Measurements from ENCODE around the gene MDM2.
"Not testable (repeated sequence)": the region's sequence is repeated elsewhere in the genome, so short reads cannot be mapped to it uniquely, and the experiment has no call there.

The MDM2 gene

GRCh38 chr12:68786929-68787328, 21.0 kb upstream of the MDM2 start:
- DNase-seq: no peak

DNA sequence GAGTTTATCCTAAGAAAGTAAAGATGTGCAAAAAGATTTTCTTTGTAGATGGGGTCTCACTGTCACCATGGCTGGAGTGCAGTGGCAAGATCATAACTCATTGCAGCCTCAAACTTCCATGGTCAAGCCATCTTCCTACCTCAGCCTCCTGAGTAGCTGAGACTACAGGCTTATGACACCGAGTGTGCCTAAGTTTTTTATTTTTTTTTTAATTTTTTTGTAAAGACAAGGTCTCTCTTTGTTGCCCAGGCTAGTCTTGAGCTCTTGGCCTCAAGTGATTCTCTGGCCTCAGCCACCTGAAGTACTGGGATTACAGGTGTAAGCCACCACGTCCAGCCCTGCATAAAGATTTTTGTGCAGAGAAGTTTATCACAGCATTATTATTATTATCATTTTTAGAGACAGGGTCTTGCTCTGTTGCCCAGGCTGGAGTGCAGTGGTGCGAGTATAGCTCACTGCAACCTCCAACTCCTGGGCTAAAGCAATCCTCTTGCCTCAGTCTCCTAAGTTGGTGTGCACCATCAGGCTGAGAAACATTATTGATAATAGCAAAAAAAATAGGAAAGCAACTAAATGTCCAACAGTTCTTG, 19.3 kb upstream of the MDM2 start:
- DNase-seq: no peak

DNA sequence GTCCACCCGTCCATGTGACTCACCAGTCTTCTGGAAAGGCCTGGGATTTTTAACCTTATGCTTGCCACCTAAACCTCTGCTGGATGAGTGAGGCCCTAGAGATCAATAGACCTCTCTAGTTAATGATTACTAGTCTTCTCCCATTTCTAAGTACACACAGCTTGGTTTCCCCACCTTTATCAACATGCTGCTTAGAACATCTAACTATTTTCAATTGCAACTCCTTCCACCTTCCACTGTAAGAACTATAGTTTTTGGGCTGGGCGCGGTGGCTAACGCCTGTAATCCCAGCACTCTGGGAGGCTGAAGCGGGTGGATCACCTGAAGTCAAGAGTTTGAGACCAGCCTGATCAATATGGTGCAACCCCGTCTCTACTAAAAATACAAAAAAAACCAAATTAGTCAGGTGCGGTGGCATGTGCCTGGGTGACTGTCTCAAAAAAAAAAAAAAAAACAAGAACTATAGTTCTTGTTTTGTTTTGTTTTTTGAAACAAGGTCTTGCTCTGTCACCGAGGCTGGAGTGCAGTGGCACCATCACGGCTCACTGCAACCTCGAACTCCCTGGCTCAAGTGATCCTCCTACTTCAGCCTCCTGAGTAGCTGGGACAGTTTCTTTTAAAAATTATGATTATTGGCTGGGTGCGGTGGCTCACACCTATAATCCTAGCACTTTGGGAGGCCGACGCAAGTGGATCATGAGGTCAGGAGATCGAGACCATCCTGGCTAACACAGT, 18.7 kb upstream of the MDM2 start:
- no peak for DNase-seq

- DNase-seq: no peak
Measured at GRCh38 chr12:68790081-68790951, 17.7 kb upstream of the MDM2 start.

DNA sequence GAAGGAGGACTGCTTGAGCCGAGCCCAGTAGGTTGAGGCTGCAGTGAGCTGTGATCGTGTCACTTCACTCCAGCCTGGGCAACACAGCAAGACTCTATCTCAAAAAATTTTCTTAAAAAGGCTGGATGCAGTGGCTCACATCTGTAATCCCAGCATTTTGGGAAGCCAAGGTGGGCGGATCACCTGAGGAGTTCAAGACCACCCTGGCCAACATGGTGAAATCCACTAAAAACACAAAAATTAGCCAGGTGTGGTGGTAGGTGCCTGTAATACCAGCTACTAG, 17.1 kb upstream of the MDM2 start:
- no peak for DNase-seq

DNA sequence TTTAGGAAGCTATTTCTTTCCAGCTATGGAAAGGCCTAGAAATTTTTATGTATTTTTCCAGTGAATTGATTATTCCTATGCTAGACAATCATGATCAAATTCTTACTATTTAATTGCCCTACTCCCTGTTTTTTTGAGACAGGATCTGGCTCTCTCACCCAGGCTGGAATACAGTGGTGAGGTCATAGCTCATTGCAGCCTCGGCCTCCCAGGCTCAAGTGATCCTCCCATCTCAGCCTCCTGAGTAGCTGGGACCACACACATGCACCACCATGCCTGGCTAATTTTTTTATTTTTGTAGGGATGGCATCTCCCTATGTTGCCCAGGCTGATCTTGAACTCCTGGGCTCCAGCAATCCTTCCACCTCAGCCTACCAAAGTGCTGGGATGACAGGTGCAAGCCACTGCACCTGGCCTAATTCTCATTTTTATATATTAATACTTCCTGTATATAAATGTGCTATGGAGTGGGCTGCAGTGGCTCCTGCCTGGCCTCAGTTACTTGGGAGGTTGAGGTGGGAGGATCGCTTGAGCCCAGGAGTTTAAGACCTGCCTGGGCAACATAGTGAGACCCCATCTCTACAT, 16.0 kb upstream of the MDM2 start:
- no peak for DNase-seq

DNA sequence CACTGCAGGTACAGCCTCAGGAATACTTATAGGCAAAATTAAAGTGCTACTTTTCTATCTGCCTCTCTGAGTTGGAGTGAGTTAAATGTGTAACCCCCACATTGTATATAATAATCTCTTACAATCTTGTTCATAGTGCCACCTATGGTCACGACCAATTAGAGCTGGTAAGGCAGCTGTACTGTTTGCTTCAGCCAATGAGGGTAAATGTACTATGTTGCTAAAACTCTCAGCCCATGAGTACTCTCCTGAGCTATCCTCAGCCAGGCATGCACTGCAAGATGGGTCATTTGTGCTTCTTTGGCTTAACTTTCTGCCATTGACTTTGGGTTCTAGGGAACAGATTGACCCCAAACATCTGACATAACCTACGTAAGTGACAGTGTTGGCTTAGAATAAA, 15.0 kb upstream of the MDM2 start:
- peak; percentile 5 for DNase-seq

DNA sequence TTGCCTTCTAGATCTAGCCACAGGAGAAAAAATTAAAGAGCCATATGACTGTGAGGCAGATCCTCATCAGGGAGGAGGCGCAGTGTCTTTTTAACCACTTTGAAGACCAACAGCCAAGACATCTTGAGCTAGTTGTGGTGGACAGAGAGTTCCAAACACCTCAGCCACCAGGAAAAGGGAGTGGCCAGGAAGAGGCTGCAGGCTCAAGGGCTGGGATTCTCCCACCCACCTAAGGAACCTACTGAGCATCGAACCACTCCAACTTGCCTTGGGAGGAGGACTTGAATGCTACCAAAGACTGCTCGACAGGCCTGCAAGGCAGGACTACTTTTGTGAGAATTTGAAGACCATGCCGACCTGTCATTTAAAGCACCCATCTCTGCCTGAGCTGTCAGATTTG, 14.5 kb upstream of the MDM2 start:
- no peak for DNase-seq

GRCh38 chr12:68793975-68794652, 13.9 kb upstream of the MDM2 start:
- DNase-seq: no peak

DNA sequence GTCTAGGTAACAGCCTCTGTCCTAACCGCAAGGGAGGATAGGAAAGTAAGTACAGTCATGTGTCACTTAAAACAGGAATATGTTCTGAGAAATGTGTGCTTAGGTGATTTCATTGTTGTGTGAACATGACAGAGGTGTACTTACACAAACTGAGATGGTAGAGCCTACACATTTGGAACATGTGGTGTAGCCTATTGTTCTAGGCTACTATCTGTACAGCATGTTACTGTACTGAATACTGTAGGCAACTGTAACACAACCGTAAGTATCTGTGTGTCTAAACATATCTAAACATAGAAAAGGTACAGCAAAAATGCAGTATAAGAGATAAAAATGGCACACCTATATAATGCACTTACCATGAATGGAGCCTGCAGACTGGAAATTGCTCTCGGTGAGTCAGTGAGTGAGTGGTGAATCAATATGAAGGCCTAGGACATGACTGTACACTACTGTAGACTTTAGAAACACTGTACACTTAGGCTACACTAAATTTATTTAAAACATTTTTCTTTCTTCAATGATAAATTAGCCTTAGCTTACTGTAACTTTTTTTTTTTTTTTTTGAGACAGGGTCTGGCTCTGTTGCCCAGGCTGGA, 13.2 kb upstream of the MDM2 start:
- DNase-seq: no peak

- no peak for DNase-seq
Measured at GRCh38 chr12:68796399-68796798, 11.6 kb upstream of the MDM2 start.

GRCh38 chr12:68798882-68799234, 9.1 kb upstream of the MDM2 start:
- no peak for DNase-seq

DNA sequence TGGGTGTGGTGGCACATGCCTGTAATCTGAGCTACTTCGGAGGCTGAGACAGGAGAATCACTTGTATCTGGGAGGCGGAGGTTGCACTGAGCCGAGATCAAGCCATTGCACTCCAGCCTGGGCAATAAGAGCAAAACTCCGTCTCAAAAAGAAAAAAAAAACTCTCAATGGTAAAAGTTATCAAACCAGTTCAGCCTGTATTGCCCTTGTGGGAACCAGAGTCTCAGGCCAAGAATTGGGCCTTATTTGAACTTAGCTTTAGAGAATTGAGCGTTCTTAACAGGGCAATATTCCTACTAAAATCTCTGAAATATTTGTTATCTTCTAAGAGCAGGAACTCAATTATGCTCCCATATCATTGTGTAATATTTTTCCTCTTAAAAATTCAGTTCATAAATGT, 7.7 kb upstream of the MDM2 start:
- no peak for DNase-seq

DNA sequence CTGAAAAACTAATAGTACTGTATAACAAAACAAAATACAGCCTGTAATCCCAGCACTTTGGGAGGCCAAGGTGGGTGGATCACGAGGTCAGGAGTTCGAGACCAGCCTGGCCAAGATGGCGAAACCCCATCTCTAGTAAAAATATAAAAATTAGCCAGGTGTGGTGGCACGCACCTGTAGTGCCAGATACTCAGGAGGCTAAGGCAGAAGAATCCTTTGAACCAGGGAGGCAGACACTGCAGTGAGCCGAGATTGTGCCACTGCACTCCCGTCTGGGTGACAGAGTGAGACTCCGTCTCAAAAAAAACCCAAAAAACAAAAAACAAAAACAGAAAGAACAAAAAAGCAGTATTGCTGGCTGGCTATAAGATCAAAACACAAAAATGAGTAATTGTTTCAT, 6.9 kb upstream of the MDM2 start:
- DNase-seq: not testable (repeated sequence)

DNA sequence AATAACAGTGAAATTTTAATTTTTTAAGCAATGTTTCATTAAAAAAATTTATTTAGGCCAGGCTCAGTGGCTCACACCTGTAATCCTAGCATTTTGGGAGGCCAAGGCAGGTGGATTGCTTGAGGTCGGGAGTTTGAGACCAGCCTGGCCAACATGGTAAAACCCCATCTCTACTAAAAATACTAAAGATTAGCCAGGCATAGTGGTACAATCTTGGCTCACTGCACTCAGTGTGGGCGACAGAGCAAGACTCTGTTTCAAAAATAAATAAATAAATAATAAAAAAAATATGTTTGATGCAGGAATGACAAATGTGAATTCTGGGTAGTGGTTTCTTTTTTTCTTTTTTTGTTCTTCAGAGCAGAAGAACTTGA, 5.6 kb upstream of the MDM2 start:
- not testable (repeated sequence) for DNase-seq

DNA sequence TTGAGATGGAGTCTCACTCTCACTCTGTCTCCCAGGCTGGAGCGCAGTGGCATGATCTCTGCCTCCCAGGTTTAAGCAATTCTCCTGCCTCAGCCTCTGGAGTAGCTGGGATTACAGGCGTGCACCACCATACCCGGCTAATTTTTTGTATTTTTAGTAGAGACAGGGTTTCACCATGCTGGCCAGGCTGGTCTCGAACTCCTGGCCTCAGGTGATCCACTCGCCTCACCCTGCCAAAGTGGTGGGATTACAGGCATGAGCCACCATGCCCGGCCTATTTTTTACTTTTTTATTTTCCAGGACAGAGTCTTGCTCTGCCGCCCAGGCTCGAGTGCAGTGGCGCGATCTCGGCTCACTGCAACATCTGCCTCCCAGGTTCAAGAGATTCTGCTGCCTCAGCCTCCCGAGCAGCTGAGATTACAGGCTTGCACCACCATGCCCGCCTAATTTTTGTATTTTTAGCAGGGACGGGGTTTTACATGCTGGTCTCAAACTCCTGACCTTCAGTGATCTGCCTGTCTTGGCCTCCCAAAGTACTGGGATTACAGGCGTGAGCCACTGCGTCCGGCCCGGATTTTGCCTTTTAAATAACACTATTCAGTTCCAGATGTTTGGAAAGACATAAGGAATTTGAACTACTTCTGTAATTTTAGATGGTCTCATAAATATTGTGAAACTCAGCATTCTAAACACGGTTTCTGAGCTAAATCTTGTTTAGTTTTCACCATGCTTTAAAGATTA, 4.9 kb upstream of the MDM2 start:
- not testable (repeated sequence) for DNase-seq

DNA sequence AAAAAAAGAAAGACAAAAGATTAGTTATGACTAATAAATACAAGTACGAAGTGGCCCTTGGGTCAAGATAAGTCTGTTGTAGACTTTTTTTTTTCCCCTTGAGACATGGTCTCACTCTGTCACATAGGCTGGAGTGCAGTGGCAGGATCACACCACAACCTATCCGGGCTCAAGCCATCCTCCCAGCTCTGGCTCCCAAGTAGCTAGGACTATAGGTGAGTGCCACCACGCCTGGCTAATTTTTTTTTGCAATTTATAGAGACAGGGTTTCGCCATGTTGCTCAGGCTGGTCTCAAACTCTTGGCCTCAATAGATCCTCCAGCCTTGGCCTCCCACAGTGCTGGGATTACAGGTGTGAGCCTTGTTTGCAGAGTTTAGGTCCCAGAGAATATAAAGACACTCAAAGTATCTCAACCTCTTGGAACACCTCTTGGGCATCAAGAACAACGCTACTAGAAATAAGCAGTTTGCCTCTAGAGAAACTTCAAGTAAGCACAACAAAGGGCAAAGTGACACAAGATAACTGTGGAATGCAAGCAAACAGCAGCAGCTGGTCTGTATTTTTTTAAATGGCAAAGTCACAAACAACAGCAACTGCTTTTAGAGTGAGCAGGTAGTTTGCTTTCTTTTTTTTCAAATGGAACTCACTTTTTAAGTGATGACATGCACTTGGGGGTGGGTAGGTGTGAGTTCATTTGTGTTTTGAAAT, 3.9 kb upstream of the MDM2 start:
- DNase-seq: no peak

- DNase-seq: no peak
Measured at GRCh38 chr12:68804657-68805591, 3.1 kb upstream of the MDM2 start.

DNA sequence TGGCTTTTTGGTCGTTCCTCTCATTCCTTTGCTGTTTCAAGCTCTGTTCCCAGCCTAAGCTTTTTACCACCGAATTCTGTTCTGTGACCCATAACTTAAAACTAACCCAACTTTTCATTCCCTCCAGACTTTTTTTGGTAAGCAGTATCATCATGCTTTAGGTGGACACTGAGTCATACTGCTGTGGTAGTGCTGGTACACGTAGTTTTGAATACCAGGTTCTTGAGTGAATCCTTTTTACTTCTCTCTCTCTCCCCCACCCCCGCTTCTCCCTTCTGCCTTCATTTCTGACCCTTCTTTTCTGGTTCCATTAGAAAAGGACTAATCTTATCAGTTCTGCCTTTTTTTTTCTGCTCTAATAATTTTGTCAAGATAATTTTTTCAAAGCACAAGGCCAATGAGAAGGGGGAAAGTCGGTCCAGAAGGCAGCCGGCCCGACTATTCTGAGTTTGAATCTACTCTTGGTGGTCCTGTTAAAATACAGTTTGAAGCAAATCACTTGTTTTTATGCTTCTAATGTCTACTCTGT, 2.3 kb upstream of the MDM2 start:
- DNase-seq: no peak
